Measurements from ENCODE around the gene ACIN1.

ACIN1 gene

GRCh38 chr14:23034498-23035302 lies 60.2 kb downstream of the ACIN1 start, which contains the start of gene PSMB5:
Gene PSMB5 (minus strand): TSS chr14:23034900. CDS start chr14:23034881, 19 bp downstream.
- TF ChIP-seq CTCF (IDR thresholded peaks at IDR 0.05) = no peak

GRCh38 chr14:23033801-23034497 lies 61.0 kb downstream of the ACIN1 start:
- no peak for TF ChIP-seq CTCF (IDR thresholded peaks at IDR 0.05)

GRCh38 chr14:23033251-23033727 lies 61.6 kb downstream of the ACIN1 start:
- TF ChIP-seq CTCF (IDR thresholded peaks at IDR 0.05) = no peak

GRCh38 chr14:23030936-23031335 lies 64.0 kb downstream of the ACIN1 start:
- TF ChIP-seq CTCF (IDR thresholded peaks at IDR 0.05) = no peak

- TF ChIP-seq CTCF (IDR thresholded peaks at IDR 0.05) = no peak
Observed at GRCh38 chr14:23028799-23029198, 66.1 kb downstream of the ACIN1 start.

- no peak for TF ChIP-seq CTCF (IDR thresholded peaks at IDR 0.05)
Observed at GRCh38 chr14:23025151-23025814, 69.7 kb downstream of the ACIN1 start.

GRCh38 chr14:23024612-23025075 lies 70.3 kb downstream of the ACIN1 start:
- TF ChIP-seq CTCF (IDR thresholded peaks at IDR 0.05) = no peak
